ENCODE measurements around the gene PPP2R3A. TPM values are rescaled to one million over a fixed set of nuclear protein-coding genes. Genes with fewer than 3 reads are reported as not detected.
A peak's percentile ranks its signal among the peaks of the same experiment; 100 is the strongest.
"Not testable (repeated sequence)": the region's sequence is repeated elsewhere in the genome, so short reads cannot be mapped to it uniquely, and the experiment has no call there.

The PPP2R3A gene
- total RNA-seq, 1 experiment from 2014 or later, result 10.2 TPM

DNA sequence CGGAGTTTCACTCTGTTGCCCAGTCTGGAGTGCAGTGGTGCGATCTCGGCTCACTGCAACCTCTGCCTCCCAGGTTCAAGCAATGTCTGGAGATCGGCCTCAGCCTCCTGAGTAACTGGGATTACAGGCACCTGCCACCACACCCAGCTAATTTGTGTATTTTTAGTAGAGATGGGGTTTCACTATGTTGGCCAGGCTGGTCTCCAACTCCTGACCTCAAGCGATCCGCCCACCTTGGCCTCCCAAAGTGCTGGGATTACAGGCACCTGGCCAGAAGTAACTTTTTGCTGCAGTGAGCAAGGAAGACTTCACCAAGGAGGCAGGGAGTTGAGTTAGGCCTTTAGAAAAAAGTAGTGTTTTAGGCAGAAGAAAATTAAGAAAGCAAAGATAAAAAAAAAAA is 226.7 kb downstream of the PPP2R3A start:
- H3K27me3 ChIP-seq (ENCODE audit: control insufficient read depth, insufficient read depth, low read length); H3K36me3 ChIP-seq (replicated peaks; ENCODE audit: control insufficient read depth, insufficient read depth, low read length); H3K4me3 ChIP-seq (ENCODE audit: insufficient read depth, low read depth, low read length); DNase-seq: not testable (repeated sequence)

- Histone ChIP-seq H3K36me3 (replicated peaks; ENCODE audit: control insufficient read depth, insufficient read depth, low read length) (no peaks in the 10 kb centered on the region), H3K27me3 (ENCODE audit: control insufficient read depth, insufficient read depth, low read length) (no peaks in the 10 kb centered on the region), H3K4me3 (ENCODE audit: insufficient read depth, low read depth, low read length) (no peak overlapping the region)
- no peak for DNase-seq
Observed at GRCh38 chr3:136192831-136193230, 227.3 kb downstream of the PPP2R3A start.

GRCh38 chr3:136193278-136194054 is 227.9 kb downstream of the PPP2R3A start:
- peak overlapping the region; percentile 93 for H3K4me3 ChIP-seq (ENCODE audit: insufficient read depth, low read depth, low read length)
- no peaks in the 10 kb centered on the region for H3K36me3 ChIP-seq (replicated peaks; ENCODE audit: control insufficient read depth, insufficient read depth, low read length)
- no peak for DNase-seq
- no peaks in the 10 kb centered on the region for H3K27me3 ChIP-seq (ENCODE audit: control insufficient read depth, insufficient read depth, low read length)

DNA sequence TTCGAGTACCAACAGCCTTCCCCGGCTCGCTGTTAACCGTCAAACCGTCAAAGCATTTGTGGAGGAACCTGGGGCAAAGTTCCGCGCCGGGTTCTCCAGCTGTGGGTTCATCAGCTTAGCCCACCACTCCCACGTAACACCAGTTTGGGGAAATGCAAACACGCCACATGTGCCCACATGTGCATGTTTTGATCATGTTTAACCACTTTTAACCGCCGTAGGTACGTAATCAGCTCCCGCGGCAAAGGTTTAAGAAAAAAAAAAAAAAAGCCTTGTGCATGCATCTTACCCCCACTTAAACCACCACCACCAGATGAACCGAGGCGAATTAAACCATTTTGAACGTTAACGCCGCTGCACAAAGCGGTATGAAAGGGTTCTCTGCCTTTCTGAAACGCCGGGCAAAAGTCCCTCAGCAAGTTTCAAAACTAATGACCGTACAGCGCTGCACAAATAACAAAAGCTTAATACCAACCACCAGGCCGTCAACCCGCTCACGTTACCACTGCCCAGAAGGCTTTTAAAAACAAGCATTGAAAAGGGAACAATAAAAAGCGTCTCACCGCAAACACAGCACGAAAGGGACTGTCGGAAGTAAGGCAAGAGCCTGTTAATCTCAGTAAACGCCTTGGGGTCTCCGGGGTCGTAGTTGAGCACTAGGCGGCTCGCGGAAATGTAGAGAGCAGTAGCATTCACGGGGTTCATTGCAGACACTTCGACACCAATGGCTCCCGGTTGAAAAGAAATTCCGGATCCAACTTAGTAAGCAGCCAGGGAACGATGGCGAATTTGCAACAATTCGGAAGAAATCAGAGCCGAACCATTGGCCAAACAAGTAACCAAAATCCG is 229.1 kb downstream of the PPP2R3A start:
- no peaks in the 10 kb centered on the region for H3K27me3 ChIP-seq (ENCODE audit: control insufficient read depth, insufficient read depth, low read length)
- no peaks in the 10 kb centered on the region for H3K36me3 ChIP-seq (replicated peaks; ENCODE audit: control insufficient read depth, insufficient read depth, low read length)
- H3K4me3 ChIP-seq (ENCODE audit: insufficient read depth, low read depth, low read length), result peak overlapping the region; percentile 93
- DNase-seq, result peak; percentile 46

- Histone ChIP-seq H3K4me3 (ENCODE audit: insufficient read depth, low read depth, low read length) (peak overlapping the region; percentile 93), H3K36me3 (replicated peaks; ENCODE audit: control insufficient read depth, insufficient read depth, low read length) (no peaks in the 10 kb centered on the region), H3K27me3 (ENCODE audit: control insufficient read depth, insufficient read depth, low read length) (no peaks in the 10 kb centered on the region)
- DNase-seq, result peak; percentile 93
Observed at GRCh38 chr3:136195258-136196063, 229.9 kb downstream of the PPP2R3A start.

GRCh38 chr3:136196064-136196400 is 230.5 kb downstream of the PPP2R3A start, which contains the start of gene MSL2:
MSL2 (minus strand) TSS chr3:136196335; CDS start chr3:136195113, 1,222 bp downstream.
- Histone ChIP-seq H3K36me3 (replicated peaks; ENCODE audit: control insufficient read depth, insufficient read depth, low read length) (no peaks in the 10 kb centered on the region), H3K27me3 (ENCODE audit: control insufficient read depth, insufficient read depth, low read length) (no peaks in the 10 kb centered on the region), H3K4me3 (ENCODE audit: insufficient read depth, low read depth, low read length) (peak within 1 kb of the TSS; percentile 93)
- no peak for DNase-seq

DNA sequence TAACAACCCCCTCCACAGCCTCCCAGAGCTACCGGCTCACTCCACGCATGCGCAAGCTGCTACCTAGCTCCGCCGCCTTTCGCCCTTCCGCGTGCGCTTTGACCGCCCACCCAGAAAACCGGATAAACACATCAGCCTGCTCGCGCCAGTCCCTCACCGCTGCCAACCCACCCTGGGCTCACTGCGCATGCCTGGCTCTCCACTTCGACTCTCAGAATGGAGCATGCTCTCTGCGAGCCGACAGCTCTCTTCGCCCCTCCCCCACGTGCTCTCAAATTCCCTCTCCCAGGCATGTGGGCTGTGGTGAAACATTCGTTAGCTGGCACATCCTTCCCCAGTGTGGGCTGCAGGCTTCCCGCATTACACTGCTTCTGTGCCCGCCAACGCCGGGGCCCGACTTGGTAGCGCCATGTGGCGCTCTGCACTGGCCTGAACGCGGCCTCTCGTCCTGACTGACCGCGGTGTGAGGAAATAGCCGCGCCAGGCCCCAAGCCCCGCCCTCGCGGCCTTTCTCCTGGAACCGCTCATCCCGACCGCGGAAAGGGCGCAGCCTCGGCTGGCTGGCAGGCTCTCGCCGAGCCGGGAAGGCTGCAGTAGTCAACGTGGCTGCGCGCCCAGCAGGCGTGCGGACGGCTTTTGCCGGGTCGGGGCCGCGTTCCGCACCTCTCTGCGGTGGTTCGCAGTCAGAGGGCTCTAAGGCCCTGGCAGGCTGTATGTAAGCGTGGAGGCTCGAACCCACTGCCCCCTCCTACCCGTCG is 231.1 kb downstream of the PPP2R3A start:
- Histone ChIP-seq H3K36me3 (replicated peaks; ENCODE audit: control insufficient read depth, insufficient read depth, low read length) (no peaks in the 10 kb centered on the region), H3K27me3 (ENCODE audit: control insufficient read depth, insufficient read depth, low read length) (no peaks in the 10 kb centered on the region), H3K4me3 (ENCODE audit: insufficient read depth, low read depth, low read length) (peak overlapping the region; percentile 93)
- DNase-seq, result peak; percentile 97

DNA sequence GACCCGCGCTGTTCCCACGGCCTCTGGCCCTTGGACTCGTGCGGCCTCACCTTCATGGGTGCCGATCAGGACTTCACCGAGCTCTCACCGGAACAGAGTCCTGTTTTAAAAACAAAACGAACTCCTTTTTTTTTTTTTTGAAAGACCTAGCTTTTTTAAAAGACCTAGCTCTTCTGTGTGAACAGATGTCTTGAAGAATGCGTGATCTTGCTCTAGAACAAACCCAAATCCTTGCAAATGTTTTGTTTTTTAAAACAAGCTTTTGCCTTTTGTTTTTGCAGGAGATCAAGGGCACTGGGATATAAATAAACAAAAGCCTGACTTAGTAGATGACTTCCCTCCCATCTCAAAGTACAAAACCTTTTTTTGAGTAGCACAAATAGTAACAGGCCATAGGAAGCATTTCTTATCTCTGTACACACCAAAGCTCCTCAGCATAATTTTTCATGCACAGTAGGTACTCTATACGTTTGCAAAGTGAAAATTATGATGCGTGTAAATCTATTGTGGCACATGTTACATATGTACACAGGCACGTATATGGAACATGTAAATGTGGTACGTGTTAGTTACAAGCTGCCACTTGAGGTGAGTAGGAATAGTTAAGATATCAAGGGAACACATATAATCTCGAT is 231.7 kb downstream of the PPP2R3A start:
- Histone ChIP-seq H3K36me3 (replicated peaks; ENCODE audit: control insufficient read depth, insufficient read depth, low read length) (no peaks in the 10 kb centered on the region), H3K27me3 (ENCODE audit: control insufficient read depth, insufficient read depth, low read length) (no peaks in the 10 kb centered on the region), H3K4me3 (ENCODE audit: insufficient read depth, low read depth, low read length) (peak overlapping the region; percentile 93)
- DNase-seq, result no peak

Other genes with a start within 250 kb of the PPP2R3A start
- gene MSL2, start 230.6 kb downstream of the PPP2R3A start, total RNA-seq (2014; rRNA removed; shearing (Covaris generic)), result 10.7 and 16.3 TPM in 2 replicates

Data from H7 (cell line).